Right renal cortex interstitium (tissue), 3 donors: ENCODE results near the gene MAP4. TPM values are rescaled to one million over a fixed set of nuclear protein-coding genes. Genes with fewer than 3 reads are reported as not detected.
"Not testable (repeated sequence)": the region's sequence is repeated elsewhere in the genome, so short reads cannot be mapped to it uniquely, and the experiment has no call there.

Experiments
- DNase-seq, 3 donors: peaks; one replicate each; pipeline ENCODE4 v3.0.0-alpha.2; 2013; ENCODE audit warnings: low read depth in 3 of 3, low spot score in 2 of 3
- polyA plus RNA-seq, 3 donors: library from polyadenylated mRNA; unstranded; fragments of 120-200 nt; gene quantifications; one replicate each; pipeline ENCODE4 v1.2.1, GENCODE V29; 2013; ENCODE audit not compliant: insufficient read length in 3 of 3

MAP4 gene
- polyA plus RNA-seq, 3 donors = 176 to 187 (median 182) TPM

- no peak for DNase-seq
These were observed 166.3 kb downstream of the MAP4 start for GRCh38 chr3:47849699-47850563.

GRCh38 chr3:47849186-47849698 lies 167.0 kb downstream of the MAP4 start:
- no peak for DNase-seq

- no peak for DNase-seq
These were observed 167.6 kb downstream of the MAP4 start for GRCh38 chr3:47848599-47849117.

GRCh38 chr3:47847801-47848518 lies 168.3 kb downstream of the MAP4 start:
- DNase-seq = no peak

- no peak for DNase-seq
These were observed 169.0 kb downstream of the MAP4 start for GRCh38 chr3:47847260-47847659.

GRCh38 chr3:47846880-47847248 lies 169.4 kb downstream of the MAP4 start:
- no peak for DNase-seq

GRCh38 chr3:47846186-47846879 lies 169.9 kb downstream of the MAP4 start:
- no peak for DNase-seq

- DNase-seq = no peak
These were observed 174.3 kb downstream of the MAP4 start for GRCh38 chr3:47841786-47842349.

GRCh38 chr3:47838503-47838902 lies 177.7 kb downstream of the MAP4 start:
- DNase-seq = no peak

- DNase-seq = no peak
These were observed 179.2 kb downstream of the MAP4 start for GRCh38 chr3:47836986-47837385.

GRCh38 chr3:47829482-47829881 lies 186.7 kb downstream of the MAP4 start:
- not testable (repeated sequence) for DNase-seq

GRCh38 chr3:47825590-47825989 lies 190.6 kb downstream of the MAP4 start:
- DNase-seq = no peak

GRCh38 chr3:47824541-47825473 lies 191.4 kb downstream of the MAP4 start:
- DNase-seq = peak; percentile 40 to 75 (median 71)

GRCh38 chr3:47817609-47818008 lies 198.6 kb downstream of the MAP4 start:
- no peak for DNase-seq

- no peak for DNase-seq
These were observed 202.6 kb downstream of the MAP4 start for GRCh38 chr3:47813551-47814177.

- no peak for DNase-seq
These were observed 211.6 kb downstream of the MAP4 start for GRCh38 chr3:47804577-47804976.

- peak in 1 of 3 donors; percentile 21 for DNase-seq
These were observed 212.7 kb downstream of the MAP4 start for GRCh38 chr3:47803480-47804025.

- peak in 2 of 3 donors; percentile 73 to 75 for DNase-seq
These were observed 213.3 kb downstream of the MAP4 start, which contains the start of gene DHX30 for GRCh38 chr3:47802734-47803479. Gene DHX30 (plus strand): TSS chr3:47803138. CDS start chr3:47810684, 7,546 bp downstream.
